Measurements from ENCODE around the gene LIFR.
"Not testable (repeated sequence)": the region's sequence is repeated elsewhere in the genome, so short reads cannot be mapped to it uniquely, and the experiment has no call there.

LIFR gene

DNA sequence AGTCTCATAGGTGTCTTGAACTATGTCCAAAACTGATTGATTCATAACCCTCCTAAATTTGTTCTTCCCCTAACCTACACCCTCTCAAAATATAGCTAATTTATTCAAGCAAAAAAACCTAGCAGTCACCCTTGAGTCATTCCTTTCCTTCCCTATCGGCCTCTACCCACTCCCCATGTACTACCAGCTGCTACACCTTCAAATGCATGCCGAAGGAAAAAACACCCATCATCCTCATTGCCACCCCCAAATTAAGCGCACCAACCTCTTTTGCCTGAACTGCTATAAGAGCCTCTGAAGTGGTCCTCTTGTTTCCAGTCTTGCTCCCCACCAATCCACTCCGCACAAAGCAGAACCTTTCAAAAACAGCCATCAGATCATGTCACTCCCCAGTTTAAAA is 12.6 kb downstream of the LIFR start:
- no peak for DNase-seq

DNA sequence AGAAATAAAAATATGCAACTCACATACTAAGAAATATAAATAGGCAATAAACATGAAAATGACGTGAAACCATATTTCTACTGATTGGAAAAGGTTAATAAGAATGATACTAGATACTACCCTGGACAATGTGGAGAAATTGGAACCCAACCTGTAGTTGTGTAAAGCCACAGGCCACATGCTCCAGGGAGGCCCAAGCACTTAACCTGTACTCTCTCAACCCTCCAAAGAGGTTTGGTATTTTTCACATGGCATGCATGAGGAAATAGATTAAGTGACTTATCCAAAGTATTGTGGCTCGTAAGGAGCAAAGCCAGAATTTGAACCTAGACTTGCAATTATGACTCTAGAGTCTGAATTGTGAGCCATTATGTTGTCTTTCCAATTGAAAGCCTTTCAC is 13.4 kb downstream of the LIFR start:
- no peak for DNase-seq

- no peak for DNase-seq
Measured at GRCh38 chr5:38541174-38541725, 15.2 kb downstream of the LIFR start.

- DNase-seq = no peak
Measured at GRCh38 chr5:38540314-38540713, 16.1 kb downstream of the LIFR start.

DNA sequence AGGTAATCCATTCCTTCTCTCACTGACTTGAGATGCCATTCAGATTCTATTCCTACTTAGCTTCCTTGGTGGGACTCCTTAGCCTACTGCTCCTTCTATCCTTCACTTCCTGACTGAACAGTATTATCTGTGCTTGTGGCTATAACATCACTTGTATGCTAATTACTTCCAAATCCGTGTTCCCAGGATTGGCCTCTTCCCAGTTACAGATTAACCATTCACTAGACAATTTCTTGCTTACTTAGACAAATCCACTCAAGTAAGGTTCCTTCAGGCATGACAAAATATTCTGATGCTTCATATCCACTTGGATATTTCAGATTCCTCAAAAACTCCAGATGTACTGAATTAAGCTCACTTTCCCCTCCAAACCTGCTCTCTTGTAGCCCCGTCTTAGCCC is 18.3 kb downstream of the LIFR start:
- DNase-seq = no peak

- no peak for DNase-seq
Measured at GRCh38 chr5:38537505-38537904, 18.9 kb downstream of the LIFR start.

GRCh38 chr5:38536968-38537367 is 19.5 kb downstream of the LIFR start:
- DNase-seq = no peak

- no peak for DNase-seq
Measured at GRCh38 chr5:38535845-38536244, 20.6 kb downstream of the LIFR start.

DNA sequence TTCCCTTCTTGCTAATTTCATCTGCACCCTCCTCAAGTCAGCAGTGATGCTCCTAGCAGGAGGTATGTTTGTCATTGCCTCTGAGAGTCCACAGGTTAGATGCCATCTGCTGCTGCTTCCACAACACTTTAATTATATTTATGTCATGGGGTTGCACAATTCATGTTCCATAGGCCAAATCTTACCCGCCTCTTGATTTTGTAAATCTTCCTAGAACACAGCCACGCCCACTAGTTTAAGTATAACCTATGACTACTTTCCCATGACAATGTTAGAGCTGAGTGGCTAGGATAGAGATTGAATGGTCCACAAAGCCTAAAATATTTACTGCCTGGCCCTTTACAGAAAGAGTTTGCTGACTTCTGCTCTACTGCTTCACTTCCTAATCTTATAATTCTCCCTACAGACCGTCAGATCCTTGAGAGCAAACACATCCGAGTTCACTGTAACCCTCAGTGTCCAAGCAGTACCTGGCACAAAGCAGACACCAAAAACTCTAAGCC is 21.1 kb downstream of the LIFR start:
- no peak for DNase-seq

DNA sequence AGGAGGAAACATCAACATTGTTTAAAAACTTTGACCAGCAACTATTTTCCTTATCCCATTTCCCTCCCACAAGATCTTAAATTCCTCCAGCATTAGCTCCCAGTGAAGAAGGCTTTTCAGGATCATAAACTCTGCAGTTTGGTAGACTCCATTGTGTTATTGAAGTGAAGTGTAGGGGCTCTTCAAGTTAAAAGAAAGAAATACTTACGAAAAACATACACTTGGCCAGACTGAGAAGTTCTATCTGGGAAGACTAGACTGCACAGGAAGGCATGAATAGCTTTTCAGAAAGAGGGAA is 22.3 kb downstream of the LIFR start:
- no peak for DNase-seq

DNA sequence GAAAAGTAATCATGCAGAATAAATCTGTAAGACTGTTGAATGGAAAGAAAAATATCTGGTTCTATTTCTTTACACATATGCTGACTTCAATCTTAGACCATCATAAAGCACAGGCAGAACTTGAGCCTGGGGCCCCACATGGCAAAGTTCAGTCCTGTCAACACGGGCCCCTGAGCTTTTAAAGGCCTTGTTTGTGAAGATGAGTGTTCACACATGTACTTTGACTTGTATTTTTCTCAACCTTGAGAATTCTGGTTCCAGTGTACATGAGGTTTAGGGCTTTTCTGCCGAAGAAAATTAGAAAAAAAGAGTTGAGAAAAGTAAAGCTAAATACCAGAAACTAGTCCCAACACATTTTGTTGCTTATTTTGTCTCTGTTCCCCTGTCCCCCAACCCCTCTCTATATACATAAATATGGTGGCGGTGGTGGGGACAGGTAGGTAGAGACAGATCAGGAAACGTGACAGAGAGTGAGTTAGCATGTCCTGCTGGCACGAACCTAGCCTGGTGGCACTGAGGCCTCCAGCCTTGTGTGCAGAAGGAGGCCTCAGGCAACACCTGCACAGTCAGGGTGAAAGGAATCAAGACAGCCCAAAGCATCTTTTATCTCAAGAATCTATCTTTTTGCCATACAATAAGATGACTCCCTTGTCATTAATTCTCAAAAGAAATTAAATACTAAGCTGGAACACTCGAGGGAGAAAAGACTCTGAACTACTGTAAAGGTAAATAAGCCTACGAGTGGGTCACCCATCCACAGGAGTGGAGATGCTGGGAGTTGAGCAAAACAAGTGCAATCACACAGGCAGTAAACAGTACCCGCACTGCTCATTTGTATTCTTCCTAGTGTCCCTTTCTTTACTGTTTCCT is 22.9 kb downstream of the LIFR start:
- no peak for DNase-seq

- no peak for DNase-seq
Measured at GRCh38 chr5:38532165-38532669, 24.2 kb downstream of the LIFR start.

GRCh38 chr5:38531518-38531917 is 24.9 kb downstream of the LIFR start:
- DNase-seq = no peak

DNA sequence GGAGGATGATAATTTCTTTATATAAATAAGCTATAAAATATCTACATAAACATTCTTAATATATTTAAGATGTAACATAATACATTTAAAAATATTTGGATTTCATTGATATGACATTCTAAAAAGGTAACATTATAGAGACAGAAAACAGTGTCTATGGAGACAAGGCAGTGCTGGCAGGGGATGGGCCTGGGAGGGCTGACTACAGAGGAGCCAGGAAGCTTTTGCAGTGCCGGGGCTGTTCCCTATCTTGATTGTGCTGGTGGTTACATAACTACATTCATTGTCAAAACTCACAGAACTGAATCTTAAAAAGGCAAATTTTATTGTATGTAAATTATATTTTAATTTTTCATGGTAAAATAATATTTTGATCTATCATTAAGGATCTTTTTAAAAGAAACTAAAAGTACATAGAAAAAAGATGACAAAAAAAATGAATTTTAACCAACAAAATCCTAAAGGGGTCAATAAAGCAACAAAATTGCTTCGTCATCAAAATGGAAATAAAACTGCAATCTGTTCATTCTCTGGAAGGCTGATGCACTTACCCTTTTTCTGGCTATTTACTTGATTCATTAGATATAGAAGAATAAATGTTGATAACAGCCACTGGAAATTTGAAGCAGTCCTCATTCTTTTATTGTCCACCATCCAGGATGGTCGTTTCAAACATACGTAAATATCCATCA is 26.3 kb downstream of the LIFR start:
- no peak for DNase-seq

- DNase-seq = no peak
Measured at GRCh38 chr5:38528162-38528703, 28.2 kb downstream of the LIFR start.

GRCh38 chr5:38527475-38527874 is 29.0 kb downstream of the LIFR start:
- DNase-seq = peak in 1 of 2 donors; percentile 5

DNA sequence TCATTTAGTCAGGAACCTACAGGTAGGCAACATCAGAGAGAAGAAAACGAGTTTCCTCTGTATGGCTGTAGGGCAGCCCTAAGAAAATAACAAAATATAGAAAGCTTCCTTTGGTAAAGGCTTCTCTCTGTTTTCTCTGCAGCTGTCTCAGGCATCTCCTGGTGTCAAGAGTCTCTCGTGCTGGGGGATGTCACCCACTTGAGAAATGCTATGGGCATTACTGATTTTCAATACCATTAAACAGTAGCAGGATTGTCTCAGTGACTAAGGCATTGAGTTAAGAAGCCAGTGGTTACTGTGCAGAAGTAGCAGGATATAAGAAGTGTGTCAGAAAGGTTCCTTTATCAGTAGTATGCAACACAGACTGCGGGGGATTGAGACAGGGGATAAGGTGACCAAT is 32.4 kb downstream of the LIFR start:
- no peak for DNase-seq

DNA sequence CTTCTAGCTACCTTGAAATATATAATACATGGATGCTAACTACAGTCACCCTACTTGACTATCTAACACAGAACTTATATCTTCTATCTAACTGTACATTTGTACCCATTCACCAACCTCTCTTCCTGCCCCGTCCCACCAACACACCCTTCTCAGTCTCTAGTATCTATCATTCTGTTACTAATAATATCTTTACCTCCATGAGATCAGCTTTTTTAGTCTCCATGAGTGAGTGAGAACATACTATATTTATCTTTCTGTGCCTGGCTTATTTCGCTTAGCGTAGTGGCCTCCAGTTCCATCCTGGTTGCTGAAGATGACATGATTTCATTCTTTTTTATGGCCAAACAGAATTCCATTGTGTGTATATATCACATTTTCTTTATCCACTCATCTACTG is 37.0 kb downstream of the LIFR start:
- DNase-seq = no peak

DNA sequence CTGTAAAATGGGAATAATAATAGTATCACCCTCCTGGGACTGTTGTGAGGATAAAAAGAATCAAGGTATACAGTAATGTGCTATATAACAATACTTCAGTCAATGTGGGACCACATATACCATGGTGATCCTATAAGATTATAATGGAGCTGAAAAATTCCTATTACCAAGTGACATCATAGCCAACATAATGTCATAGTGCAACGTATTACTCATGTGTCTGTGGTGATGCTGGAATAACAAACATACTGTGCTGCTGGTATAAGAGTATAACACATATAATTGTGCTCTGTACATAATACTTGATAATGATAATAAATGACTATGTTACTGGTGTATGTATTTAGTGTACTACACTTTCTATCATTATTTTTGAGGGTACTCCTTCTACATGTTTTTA is 38.1 kb downstream of the LIFR start:
- DNase-seq = no peak

- not testable (repeated sequence) for DNase-seq
Measured at GRCh38 chr5:38516649-38517048, 39.8 kb downstream of the LIFR start.

DNA sequence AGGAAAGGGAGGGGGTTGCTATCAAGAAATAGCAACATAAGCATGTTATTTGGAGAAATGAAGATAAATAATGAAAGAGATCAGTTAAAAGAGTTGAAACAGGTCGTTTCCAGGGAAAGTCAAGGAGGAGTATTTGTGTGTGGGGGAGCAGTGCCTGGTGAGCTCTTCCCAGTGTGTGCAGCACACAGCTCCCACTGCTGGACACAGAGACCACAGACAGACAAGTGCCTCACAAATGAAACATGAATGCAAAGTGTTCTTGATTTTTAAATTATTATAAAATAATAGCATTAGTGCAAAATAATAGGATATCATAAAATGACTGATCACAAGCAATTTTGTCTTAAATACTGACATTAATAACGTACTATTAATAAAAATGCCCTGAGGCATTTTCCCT is 40.8 kb downstream of the LIFR start:
- no peak for DNase-seq

DNA sequence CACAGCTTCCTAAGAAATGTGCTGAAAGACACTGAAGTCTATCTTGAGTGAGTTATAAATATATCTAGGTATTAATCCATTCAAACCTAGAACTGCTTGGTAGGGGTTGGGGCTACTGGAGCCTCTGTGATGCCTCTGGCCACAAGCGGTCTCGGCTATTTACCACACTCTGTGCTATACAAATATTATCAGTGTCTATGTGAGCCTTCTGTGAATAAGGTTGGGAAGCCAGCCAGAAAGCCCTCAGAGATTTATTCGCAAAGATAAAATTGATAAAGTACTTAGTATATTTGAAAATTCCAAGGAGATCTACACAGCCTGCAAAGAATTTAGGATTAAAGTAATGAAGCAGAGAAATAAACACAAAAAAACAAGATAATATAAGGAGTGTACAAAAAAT is 41.4 kb downstream of the LIFR start:
- DNase-seq = no peak

- no peak for DNase-seq
Measured at GRCh38 chr5:38509185-38509584, 47.3 kb downstream of the LIFR start.

DNA sequence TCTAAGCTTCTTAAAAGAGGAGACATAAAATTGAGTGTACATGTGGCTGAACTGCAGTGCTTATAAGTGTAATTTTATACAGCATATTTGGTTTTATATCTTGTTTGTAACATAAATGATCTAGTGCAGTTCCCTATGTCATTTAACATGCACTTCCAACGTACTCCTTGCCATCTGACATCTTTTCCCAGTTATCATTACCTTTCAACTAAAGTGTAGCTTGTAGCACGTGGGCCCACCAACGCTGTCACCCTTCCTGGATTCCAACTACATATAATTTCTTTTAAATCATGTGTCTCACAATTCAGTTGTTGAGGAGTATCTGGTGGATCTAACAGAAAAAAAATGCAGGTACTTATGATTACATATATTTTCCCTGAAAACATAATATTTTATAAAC is 50.1 kb downstream of the LIFR start:
- DNase-seq = no peak

All from CD4-positive, alpha-beta T cell treated with Interferon alpha-2 for 1 hour (primary cell).